HG02678 (cell line): ENCODE measurements around the gene JAM3.
"Not testable (repeated sequence)": the region's sequence is repeated elsewhere in the genome, so short reads cannot be mapped to it uniquely, and the experiment has no call there.

ENCODE experiments used
- ATAC-seq: cut with Tn5 transposase; IDR thresholded peaks from one replicate; pipeline ENCODE4 v1.9.1; 2021; ENCODE audit warnings: mild to moderate bottlenecking, moderate library complexity; ENCODE audit not compliant: unreplicated experiment

JAM3 gene

GRCh38 chr11:134171951-134172350 lies 103.1 kb downstream of the JAM3 start:
- ATAC-seq = no peak

DNA sequence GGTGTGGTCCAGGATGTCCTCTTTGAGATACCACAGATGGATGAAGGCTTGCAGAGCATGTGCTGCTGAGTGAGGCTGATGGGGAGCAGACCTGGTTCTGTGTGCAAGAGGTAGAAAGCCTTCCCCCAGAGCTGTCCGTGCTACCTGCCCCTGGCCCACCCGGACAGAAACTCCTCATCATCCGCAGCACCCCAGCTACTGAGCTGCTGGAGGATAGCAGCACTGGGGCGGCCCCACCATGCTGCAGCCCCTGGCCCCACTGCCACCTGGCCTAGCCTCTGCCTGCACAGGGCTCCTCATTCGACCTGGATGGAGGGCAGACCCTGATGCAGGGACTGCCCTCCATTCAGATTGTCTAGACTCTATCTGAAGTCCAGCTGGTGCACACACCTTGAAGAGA lies 104.4 kb downstream of the JAM3 start:
- ATAC-seq = no peak

DNA sequence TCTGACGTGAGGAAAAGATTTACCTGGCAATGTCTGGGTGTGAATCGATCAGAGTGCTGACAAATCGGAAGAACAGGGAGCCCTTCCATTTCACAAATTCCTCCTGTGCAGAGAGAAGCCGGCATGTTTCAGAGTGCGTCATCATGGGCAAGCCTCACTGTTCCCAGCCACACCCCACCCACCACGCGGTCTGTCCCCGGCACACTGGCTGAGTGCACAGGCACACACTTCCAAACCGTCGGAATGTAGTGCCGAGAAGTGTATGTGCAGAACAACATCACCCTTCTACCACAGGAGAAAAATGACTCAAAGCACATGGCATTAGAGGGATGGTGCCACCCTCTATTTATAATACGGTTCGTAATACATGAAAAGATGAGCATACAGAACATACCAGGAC lies 107.4 kb downstream of the JAM3 start:
- ATAC-seq = no peak

DNA sequence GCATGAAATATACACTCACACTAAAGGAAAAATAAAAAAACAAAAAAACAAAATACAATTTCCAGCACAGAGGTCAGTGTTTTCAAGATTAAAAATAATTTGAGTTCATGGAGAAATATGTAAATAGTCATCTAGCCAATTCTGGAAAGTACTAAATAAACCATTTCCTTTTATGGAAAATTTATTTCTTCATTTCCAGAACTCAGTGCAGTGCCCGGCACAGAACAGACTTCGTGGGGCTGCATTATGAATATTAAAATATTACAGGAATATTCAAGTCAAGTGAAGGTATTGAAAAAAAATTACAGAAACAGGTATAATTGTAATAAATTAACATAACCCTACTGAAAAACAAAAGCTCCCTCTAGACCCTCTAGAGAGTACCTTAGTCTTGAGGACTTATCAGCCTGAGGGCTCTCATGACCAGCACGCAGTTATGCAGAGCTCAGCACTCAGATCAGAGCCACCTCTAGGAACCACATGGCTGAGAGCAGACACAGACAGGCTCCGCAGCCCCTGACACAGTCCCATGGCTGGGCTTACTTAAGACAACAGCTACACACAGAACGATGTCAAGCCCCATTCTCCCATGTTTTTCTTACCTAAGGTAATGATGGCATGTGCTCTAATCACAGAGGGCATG lies 109.3 kb downstream of the JAM3 start:
- ATAC-seq = no peak

- ATAC-seq = no peak
Observed at GRCh38 chr11:134181707-134182106, 112.8 kb downstream of the JAM3 start.

GRCh38 chr11:134188092-134188491 lies 119.2 kb downstream of the JAM3 start:
- ATAC-seq = not testable (repeated sequence)

DNA sequence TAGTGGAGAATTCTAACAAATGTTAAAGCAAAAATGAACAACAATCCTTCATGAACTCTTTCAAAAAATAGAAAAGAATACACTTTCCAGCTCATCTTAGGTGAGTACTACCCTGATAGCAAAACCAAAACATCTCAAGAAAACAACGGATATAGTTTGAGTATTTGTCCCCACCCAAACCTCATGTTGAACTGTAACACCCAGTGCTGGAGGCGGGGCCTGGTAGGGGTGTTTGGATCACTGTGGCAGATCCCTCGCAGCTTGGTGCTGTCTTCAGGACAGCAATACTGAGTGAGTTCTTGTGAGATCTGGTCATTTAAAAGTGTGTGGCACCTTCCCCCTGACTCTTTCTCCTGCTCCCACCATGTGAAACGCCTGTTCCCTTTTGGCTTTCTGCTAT lies 127.9 kb downstream of the JAM3 start:
- ATAC-seq = no peak

DNA sequence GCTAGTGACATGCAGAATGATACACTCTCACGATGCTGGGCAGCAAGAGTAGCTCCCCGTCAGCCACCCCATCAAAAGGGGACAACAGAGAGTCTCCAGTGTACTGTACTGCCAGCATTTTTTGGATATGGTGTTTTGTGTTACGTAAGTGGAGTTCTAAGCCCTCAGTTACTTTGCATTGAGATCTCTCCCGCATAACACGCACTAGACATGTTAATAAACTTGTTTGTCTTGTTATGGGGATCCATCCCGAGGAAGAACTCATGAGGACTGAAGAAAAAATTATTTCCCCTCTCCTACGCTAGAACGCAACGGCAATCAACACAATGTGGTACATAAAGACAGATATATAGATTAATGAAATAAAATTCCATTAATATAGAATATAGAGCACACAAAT lies 130.7 kb downstream of the JAM3 start:
- ATAC-seq = no peak

DNA sequence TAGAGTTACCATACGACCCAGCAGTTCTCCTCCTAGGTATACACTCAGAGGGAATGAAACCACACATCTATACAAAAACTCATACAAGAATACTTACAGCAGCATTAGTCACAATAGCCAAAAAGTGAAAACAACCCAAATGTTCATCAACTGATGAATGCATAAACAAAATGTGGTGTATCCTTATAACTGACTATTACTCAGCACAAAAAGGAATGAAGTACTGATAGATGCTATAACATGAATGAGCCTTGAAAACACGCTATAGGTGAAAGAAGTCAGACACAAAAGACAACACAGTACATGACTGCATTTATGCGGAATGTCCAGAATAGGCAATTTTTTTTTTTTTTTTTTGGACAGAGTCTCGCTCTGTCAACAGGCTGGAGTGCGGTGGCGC lies 131.8 kb downstream of the JAM3 start:
- ATAC-seq = no peak
